ENCODE measurements around the gene CHEK1.
"Not testable (repeated sequence)": the region's sequence is repeated elsewhere in the genome, so short reads cannot be mapped to it uniquely, and the experiment has no call there.

Gene CHEK1

GRCh38 chr11:125624756-125625213 is at the start of gene CHEK1:
Gene CHEK1, plus strand, starts transcription at chr11:125625163. Its CDS starts 1,606 bp downstream, at chr11:125626769.
- DNase-seq = peak; percentile 45

- not testable (repeated sequence) for DNase-seq
These were observed 47.8 kb upstream of the CHEK1 start for GRCh38 chr11:125577181-125577580.

- no peak for DNase-seq
These were observed 46.2 kb upstream of the CHEK1 start for GRCh38 chr11:125578783-125579182.

- no peak for DNase-seq
These were observed 45.2 kb upstream of the CHEK1 start for GRCh38 chr11:125579811-125580210.

- DNase-seq = no peak
These were observed 41.5 kb upstream of the CHEK1 start for GRCh38 chr11:125583496-125583895.

- DNase-seq = no peak
These were observed 39.5 kb upstream of the CHEK1 start for GRCh38 chr11:125585487-125585886.

- no peak for DNase-seq
These were observed 38.3 kb upstream of the CHEK1 start for GRCh38 chr11:125586623-125587022.

- no peak for DNase-seq
These were observed 37.5 kb upstream of the CHEK1 start for GRCh38 chr11:125587480-125587879.

GRCh38 chr11:125588505-125588904 is 36.5 kb upstream of the CHEK1 start:
- peak; percentile 13 for DNase-seq

GRCh38 chr11:125591649-125592304 is 33.2 kb upstream of the CHEK1 start:
- peak; percentile 74 for DNase-seq

GRCh38 chr11:125592305-125593113 is 32.5 kb upstream of the CHEK1 start, which contains the start of gene STT3A:
Gene STT3A, plus strand, starts transcription at chr11:125592852. Its CDS starts 3,064 bp downstream, at chr11:125595916.
- peak; percentile 100 for DNase-seq

GRCh38 chr11:125593114-125593820 is 31.7 kb upstream of the CHEK1 start:
- peak; percentile 66 for DNase-seq

- no peak for DNase-seq
These were observed 30.0 kb upstream of the CHEK1 start for GRCh38 chr11:125594958-125595357.

- no peak for DNase-seq
These were observed 24.3 kb upstream of the CHEK1 start for GRCh38 chr11:125600663-125601062.

GRCh38 chr11:125603207-125603606 is 21.8 kb upstream of the CHEK1 start:
- no peak for DNase-seq

GRCh38 chr11:125605417-125605816 is 19.5 kb upstream of the CHEK1 start:
- DNase-seq = no peak

- DNase-seq = no peak
These were observed 15.4 kb upstream of the CHEK1 start for GRCh38 chr11:125609545-125609944.

- no peak for DNase-seq
These were observed 6.6 kb upstream of the CHEK1 start for GRCh38 chr11:125618383-125618782.

- peak; percentile 19 for DNase-seq
These were observed 3.0 kb upstream of the CHEK1 start for GRCh38 chr11:125621995-125622394.

GRCh38 chr11:125623064-125623463 is 1.9 kb upstream of the CHEK1 start:
- DNase-seq = no peak

GRCh38 chr11:125625225-125625629 is 264 bp downstream of the CHEK1 start:
- DNase-seq = no peak

GRCh38 chr11:125625630-125626287 is 796 bp downstream of the CHEK1 start:
- peak; percentile 97 for DNase-seq

Measured in DMS53 (cell line).